SKM-1 (cell line): ENCODE results near the gene STAM.
"Not testable (repeated sequence)": the region's sequence is repeated elsewhere in the genome, so short reads cannot be mapped to it uniquely, and the experiment has no call there.

Source experiments
- DNase-seq: peaks from one replicate; lab custom pipeline; 2025; ENCODE audit not compliant: unreplicated experiment; lab: John Stamatoyannopoulos, UW

STAM gene

DNA sequence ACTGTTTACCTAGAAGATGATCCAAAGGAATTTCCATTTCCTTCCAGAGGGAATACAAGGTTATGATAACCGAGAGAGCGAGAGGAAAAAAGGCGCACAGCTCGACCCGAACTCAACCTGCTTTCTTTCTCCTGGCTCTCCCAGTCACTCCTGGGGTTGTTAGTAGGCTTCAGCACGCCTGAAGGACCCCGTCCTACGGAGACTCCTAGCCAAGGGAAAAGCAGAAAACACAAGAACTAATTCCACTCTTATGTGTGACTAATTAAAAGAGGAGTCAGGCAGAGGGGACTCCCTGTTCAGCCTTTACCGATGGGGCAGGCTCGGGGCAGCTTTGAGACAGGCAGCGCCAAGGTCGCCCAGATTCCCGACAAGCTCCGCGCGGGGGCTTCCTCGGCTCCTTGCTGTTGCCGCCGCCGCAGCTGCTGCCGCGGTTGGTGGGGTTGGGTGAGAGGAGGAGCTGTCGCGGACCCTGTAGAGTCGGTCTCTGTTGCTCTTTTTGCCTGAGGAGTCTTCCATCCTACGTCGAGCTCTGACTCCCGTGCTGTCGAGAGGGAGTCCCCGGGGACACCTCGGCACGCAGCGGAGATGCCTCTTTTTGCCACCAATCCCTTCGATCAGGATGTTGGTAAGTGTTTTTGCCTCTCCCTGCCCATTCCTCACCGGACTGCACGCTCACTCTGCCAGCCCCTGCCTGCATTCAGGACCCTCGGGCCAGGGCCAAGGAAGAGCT, at the start of gene STAM:
Gene STAM, plus strand, starts transcription at position 397 of the 730 bp plus-strand sequence. Its CDS starts 189 bp downstream, at position 586.
- DNase-seq, result peak; percentile 20

DNA sequence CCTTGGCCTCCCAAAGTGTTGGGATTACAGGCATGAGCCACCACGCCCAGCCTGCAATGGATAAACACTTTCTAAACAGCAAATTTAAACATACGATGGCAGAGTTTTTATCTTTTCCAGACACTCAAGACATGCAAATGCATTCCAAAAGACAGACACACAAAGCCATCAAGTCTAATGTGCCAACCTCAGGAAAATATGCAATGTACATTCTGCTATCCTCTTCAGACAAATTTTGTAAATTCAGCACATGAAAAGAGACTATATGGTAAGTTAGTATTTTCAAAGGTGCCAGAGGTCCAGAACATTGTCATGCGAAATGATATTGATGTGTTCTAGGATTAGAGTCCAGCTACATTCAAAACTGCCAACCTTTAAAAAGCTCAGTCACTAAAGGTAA, 46.6 kb upstream of the STAM start:
- no peak for DNase-seq

GRCh38 chr10:17599089-17599488, 44.9 kb upstream of the STAM start:
- no peak for DNase-seq

DNA sequence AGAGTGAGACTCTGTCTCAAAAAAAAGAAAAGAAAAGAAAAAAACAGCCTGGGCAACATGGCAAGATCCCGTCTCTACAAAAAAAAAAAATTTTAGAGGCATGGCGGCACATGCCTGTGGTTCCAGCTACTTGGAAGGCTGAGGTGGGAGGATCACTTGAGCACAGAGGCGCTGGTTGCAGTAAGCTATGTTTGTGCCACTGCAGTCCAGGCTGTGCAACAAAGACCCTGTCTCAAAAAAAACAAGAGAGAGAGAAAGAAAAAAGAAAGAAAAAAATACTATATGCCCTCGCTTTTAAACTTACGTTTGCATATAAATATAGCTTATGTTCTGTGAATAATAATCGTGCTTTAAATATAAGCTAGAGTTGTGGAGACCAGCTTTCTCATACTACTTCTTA, 38.0 kb upstream of the STAM start:
- no peak for DNase-seq

GRCh38 chr10:17606547-17607040, 37.4 kb upstream of the STAM start:
- DNase-seq, result no peak

GRCh38 chr10:17607060-17607459, 36.9 kb upstream of the STAM start:
- no peak for DNase-seq

- no peak for DNase-seq
Observed at GRCh38 chr10:17607603-17608332, 36.2 kb upstream of the STAM start.

DNA sequence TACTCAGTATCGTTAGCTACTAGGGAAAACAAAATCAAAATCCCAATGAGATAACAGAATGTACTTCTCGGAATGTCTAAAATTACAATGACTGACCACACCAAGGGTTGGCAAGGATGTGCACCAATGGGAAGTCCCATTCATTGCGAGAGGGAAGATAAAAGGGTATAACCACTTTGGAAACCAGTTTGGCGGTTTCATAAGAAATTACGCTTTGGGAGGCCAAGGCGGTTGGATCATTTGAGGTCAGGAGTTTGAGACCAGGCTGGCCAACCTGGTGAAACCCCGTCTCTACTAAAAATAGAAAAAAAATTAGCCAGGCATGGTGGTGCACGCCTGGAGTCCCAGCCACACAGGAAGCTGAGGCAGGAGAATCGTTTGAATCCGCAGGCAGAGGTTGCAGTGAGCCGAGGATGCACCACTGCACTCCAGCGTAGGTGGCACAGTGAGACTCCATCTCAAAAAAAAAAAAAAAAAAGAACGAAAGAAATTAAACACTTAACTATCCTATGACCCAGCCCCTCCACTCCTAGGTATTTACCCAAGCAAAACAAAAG, 34.4 kb upstream of the STAM start:
- DNase-seq, result no peak

DNA sequence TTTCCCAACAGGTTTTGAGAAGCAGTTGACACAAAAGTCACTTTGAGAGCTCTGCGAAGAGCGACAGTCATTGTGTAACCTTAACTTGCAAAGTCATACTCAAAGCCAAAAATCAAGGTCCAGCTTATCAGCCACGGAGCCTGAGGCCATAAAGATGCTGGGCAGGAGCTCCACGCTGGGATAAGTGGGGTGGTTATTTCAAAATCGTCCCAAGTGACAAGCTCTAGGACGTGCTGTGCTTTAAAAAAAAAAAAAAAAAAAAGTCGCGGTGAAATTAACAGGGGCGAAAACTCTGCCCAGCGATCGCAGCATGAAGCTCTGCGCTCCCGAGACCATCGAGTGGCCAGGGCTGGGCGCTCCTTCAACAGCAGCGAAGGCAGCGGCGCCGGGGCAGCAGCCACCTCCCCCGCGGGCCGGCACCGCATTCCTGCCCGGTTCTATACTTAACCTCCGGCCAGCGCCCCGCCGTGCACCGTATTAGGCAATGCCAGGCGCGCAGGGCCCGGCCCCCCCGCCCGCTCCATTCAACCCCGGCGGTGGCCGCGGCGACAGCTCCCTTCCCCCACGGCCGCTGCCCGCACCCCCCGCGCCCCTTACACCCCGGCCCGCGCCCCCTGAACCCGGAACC, 27.4 kb upstream of the STAM start:
- no peak for DNase-seq

- DNase-seq, result no peak
Observed at GRCh38 chr10:17617031-17617911, 26.7 kb upstream of the STAM start, which contains the start of gene HACD1. HACD1 (minus strand) TSS chr10:17617374; CDS start chr10:17617339, 35 bp downstream.

GRCh38 chr10:17622061-17622460, 21.9 kb upstream of the STAM start:
- no peak for DNase-seq

GRCh38 chr10:17624996-17625395, 19.0 kb upstream of the STAM start:
- no peak for DNase-seq

DNA sequence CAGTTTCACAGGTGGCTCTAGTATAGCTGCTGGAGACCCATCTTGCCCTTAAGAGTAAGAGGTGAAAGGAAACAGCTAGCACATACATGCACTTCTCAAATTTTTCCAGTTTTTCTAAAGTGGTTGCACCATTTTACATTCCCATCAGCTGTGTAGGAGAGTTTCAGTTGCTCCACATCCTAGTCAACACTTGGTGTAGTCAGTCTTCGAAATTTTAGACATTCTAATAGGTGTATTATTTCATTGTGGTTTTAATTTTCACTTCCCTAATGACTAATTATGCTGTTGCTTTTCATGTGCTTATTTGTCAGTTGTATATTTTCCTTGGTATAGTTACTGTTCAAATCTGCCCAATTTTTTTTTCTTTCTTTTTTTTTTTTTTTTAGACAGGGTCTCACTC, 17.3 kb upstream of the STAM start:
- no peak for DNase-seq

DNA sequence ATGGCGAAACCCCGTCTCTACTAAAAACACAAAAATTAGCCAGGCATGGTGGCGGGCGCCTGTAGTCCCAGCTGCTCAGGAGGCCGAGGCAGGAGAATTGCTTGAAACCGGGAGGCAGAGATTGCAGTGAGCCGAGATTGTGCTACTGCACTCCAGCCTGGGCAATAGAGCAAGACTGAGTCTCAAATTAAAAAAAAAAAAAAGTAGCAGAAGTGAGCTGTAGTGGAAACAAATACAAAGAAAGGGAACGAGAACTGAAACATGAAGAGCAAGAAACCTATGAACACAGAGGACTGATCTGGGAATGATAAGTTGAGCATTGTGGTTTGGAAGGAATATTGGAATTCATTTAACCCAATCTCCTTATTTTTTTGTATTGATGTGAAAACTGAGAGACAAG, 11.4 kb upstream of the STAM start:
- not testable (repeated sequence) for DNase-seq

DNA sequence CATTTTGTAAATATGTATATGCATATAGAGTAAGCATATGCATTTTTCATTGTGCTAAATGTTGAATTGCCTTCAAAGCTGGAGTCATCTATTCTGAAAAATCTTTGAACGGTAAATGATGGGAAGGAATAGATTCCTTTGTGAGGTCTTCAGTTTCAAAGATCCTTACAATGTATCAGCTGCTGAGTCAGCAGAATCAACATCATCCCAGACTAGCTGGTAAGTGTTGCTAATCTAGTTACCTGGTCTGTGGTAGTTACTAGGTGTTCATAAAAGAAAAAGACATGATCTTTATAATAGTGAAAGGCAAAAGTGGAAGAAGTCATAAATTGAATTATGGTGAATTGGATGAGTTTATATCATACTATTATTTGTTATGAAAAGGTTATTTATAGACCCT, 10.6 kb upstream of the STAM start:
- no peak for DNase-seq

DNA sequence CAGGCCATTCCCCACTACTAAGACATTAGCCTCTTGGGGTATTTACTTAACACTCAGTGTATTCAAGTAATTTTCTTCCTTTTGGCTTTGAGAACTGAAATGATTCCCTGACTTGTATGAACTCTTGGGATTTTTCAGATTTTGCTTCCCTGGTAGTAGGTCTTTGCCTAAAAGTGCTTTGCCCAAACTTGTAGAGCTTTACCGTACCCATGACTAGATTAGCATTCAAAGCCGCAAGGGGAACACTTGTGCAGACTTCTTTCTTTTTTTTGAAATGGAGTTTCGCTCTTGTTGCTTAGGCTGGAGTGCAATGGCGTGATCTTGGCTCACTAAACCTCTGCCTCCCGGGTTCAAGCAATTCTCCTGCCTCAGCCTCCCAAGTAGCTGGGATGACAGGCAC, 6.1 kb upstream of the STAM start:
- no peak for DNase-seq

- no peak for DNase-seq
Observed at GRCh38 chr10:17640331-17640816, 3.6 kb upstream of the STAM start.

- no peak for DNase-seq
Observed at GRCh38 chr10:17643339-17643754, 604 bp upstream of the STAM start.

- no peak for DNase-seq
Observed at GRCh38 chr10:17644485-17644943, 563 bp downstream of the STAM start.

- no peak for DNase-seq
Observed at GRCh38 chr10:17645621-17646345, 1.8 kb downstream of the STAM start.
